CD4-positive, alpha-beta T cell (primary cell): ENCODE data around the gene ARPC3. TPM values are rescaled to one million over a fixed set of nuclear protein-coding genes. Genes with fewer than 3 reads are reported as not detected.

ENCODE experiments used
- ATAC-seq: fragments of 200-7000 bp; cut with Tn5 transposase; one replicate; pipeline ENCODE4 v1.10.0; 2022; ENCODE audit warnings: mild to moderate bottlenecking; ENCODE audit not compliant: poor library complexity
- CTCF ChIA-PET: fragments of 350-600 bp; sonication (Branson Sonifier 250); formaldehyde crosslinking; loops from one replicate; lab custom pipeline; 2021; ENCODE audit warnings: antibody characterized with exemption, inconsistent platforms; lab: Charles Lee
- POLR2A ChIA-PET: fragments of 350-600 bp; sonication (Branson Sonifier 250); formaldehyde crosslinking; loops from one replicate; lab custom pipeline; 2021; ENCODE audit warnings: antibody characterized with exemption, inconsistent platforms; lab: Charles Lee
- DNase-seq, 14 experiments: peaks; one replicate each; pipeline ENCODE4 v3.0.0-alpha.2; 2013 to 2020; ENCODE audit warnings: mixed read lengths in 2 of 14
- H3K27ac ChIP-seq, 2 donors: one replicate each; pipeline versions ENCODE4 v1.5.1 to v1.7.0; 2013; ENCODE audit warnings: low read length in 2 of 2, low read depth in 1 of 2, mild to moderate bottlenecking in 1 of 2
- H3K27me3 ChIP-seq, 2 experiments: 1 replicate in 1 of 2; 2 replicates in 1 of 2; pipeline versions ENCODE4 v1.6.1 to v1.7.0; 2013; ENCODE audit warnings: low read length in 2 of 2, control low read depth in 1 of 2, mild to moderate bottlenecking in 1 of 2, moderate library complexity in 1 of 2; ENCODE audit not compliant: insufficient read depth in 2 of 2, control insufficient read depth in 1 of 2
- H3K36me3 ChIP-seq: one replicate; pipeline ENCODE4 v1.6.1; 2013; ENCODE audit warnings: low read length, control low read depth; ENCODE audit not compliant: insufficient read depth
- H3K4me1 ChIP-seq: one replicate; pipeline ENCODE4 v1.6.1; 2013; ENCODE audit warnings: low read length, control low read depth; ENCODE audit not compliant: insufficient read depth
- H3K4me3 ChIP-seq: one replicate; pipeline ENCODE4 v1.5.1; 2013; ENCODE audit warnings: mild to moderate bottlenecking, low read length, moderate library complexity
- H3K9me3 ChIP-seq, 2 experiments: 1 replicate in 1 of 2; 2 replicates in 1 of 2; pipeline versions ENCODE4 v1.6.1 to v1.7.0; 2013; ENCODE audit warnings: low read length in 2 of 2, mild to moderate bottlenecking in 2 of 2, control low read depth in 1 of 2, moderate library complexity in 1 of 2; ENCODE audit not compliant: control insufficient read depth in 1 of 2, insufficient read depth in 1 of 2
- H3K27ac Mint-ChIP-seq: one replicate; pipeline ENCODE4 v1.8.0; 2020; ENCODE audit warnings: mixed read lengths
- H3K27me3 Mint-ChIP-seq: one replicate; pipeline ENCODE4 v1.8.0; 2021; ENCODE audit warnings: mixed read lengths
- H3K36me3 Mint-ChIP-seq: one replicate; pipeline ENCODE4 v1.8.0; 2021; ENCODE audit warnings: low read depth, mixed read lengths
- H3K4me1 Mint-ChIP-seq: one replicate; pipeline ENCODE4 v1.8.0; 2021; ENCODE audit warnings: low read depth, mixed read lengths
- H3K4me3 Mint-ChIP-seq: one replicate; pipeline ENCODE4 v1.8.0; 2020; ENCODE audit warnings: mild to moderate bottlenecking, mixed read lengths
- H3K9me3 Mint-ChIP-seq: one replicate; pipeline ENCODE4 v1.8.0; 2020; ENCODE audit warnings: mixed read lengths
- CTCF ChIP-seq: fragments of 200-600 bp; IDR thresholded peaks from one replicate; pipeline ENCODE4 v1.8.0; 2022; ENCODE audit warnings: antibody characterized with exemption, mild to moderate bottlenecking
- intact Hi-C, 2 experiments: fragments of 100-400 bp; cut with DNase I in 1 of 2; cut with micrococcal nuclease in 1 of 2; formaldehyde crosslinking; loops; one replicate each; pipeline versions ENCODE4 v1.15.1 to v1.9.0; 2023 to 2025; cut with DNase I, micrococcal nuclease
- total RNA-seq, 174 experiments: library from RNA in 2 of 174; stranded (reverse) in 2 of 174; gene quantifications; one replicate each; pipeline ENCODE4 v1.2.3 and lab custom pipeline; 2021 to 2026

ARPC3 gene
- total RNA-seq, 2 experiments from 2014 or later: 120 to 124 TPM

- TF ChIP-seq CTCF: no peak
- ATAC-seq (no peak), DNase-seq (no peak)
- POLR2A ChIA-PET: interaction anchor here (2.8 kb wide), 1 partner anchor 15 kb away, joined by 14 read pairs; the partner anchor contains the start of genes FAM216A and GPN3
- no peaks in the 10 kb centered on the region for H3K27me3 Mint-ChIP-seq
- CTCF ChIA-PET: interaction anchor here (1.1 to 7.1 kb wide), 3 partner anchors 9 to 22 kb away, joined by 3 to 98 read pairs (median 6); partner anchors contain the start of genes FAM216A and GPN3
- intact Hi-C loops: loop anchor here in 1 of 2 experiments (5.0 kb wide), 5 partner anchors 99 to 976 kb away; partner anchors contain the start of genes KCTD10, PPP1CC and UBE3B
- H3K36me3 ChIP-seq: peaks cover 24% of the 10 kb centered on the region
- no peak overlapping the region for H3K4me3 ChIP-seq
- peaks cover 49% of the 10 kb centered on the region for H3K36me3 Mint-ChIP-seq
- no peak overlapping the region for H3K4me3 Mint-ChIP-seq
- no peak overlapping the region for H3K27ac Mint-ChIP-seq
- peaks cover 16% of the 10 kb centered on the region for H3K4me1 ChIP-seq
- H3K9me3 ChIP-seq: no peaks in the 10 kb centered on the region
- H3K27ac ChIP-seq: no peak overlapping the region
- no peaks in the 10 kb centered on the region for H3K27me3 ChIP-seq
- H3K4me1 Mint-ChIP-seq: peaks cover 22% of the 10 kb centered on the region
- no peaks in the 10 kb centered on the region for H3K9me3 Mint-ChIP-seq
Measured at GRCh38 chr12:110453569-110454296, 3.6 kb upstream of the ARPC3 start.

DNA sequence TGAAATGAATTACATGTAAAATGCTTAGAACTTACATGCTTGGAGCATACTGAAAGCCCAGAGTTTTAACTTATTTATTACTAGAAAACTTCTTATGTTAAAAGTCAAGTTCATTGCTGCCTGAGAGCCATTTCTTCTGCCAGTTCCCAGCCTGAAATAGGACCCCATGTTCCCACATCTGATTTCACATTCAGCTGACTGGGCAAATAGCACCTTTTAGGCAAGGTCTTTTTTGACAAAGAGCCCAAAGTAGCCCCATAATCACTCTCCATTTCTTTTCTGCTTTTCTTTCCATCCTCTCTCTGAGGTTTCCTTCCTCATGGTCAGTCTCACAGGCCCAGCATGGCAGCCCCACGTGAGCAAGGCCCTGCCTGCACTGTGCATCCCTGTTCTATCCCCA is 1.1 kb upstream of the ARPC3 start:
- H3K27ac Mint-ChIP-seq: peak overlapping the region; percentile 96
- no peak overlapping the region for H3K4me3 ChIP-seq
- DNase-seq (no peak), ATAC-seq (no peak)
- H3K27ac ChIP-seq: no peak overlapping the region
- TF ChIP-seq CTCF: no peak
- H3K36me3 Mint-ChIP-seq: peaks cover 51% of the 10 kb centered on the region
- H3K4me3 Mint-ChIP-seq: peak overlapping the region; percentile 90
- H3K9me3 Mint-ChIP-seq: no peaks in the 10 kb centered on the region
- no peaks in the 10 kb centered on the region for H3K27me3 Mint-ChIP-seq
- peaks cover 21% of the 10 kb centered on the region for H3K36me3 ChIP-seq
- intact Hi-C loops: loop anchor here (1.0 to 5.0 kb wide), 9 partner anchors 15 to 974 kb away; partner anchors contain the start of genes KCTD10 (in 1 of the 2), PPP1CC (in 1 of the 2), RAD9B (in 1 of the 2) and UBE3B (in 1 of the 2)
- ChIA-PET CTCF (interaction anchor here (2.3 to 7.1 kb wide), 5 partner anchors 17 to 162 kb away, joined by 15 to 98 read pairs (median 22); partner anchors contain the start of genes FAM216A, GPN3, RAD9B and TCTN1), POLR2A (interaction anchor here (1.7 to 4.4 kb wide), 4 partner anchors 17 to 162 kb away, joined by 6 to 117 read pairs (median 12); partner anchors contain the start of genes FAM216A, GPN3, RAD9B and TCTN1)
- no peaks in the 10 kb centered on the region for H3K27me3 ChIP-seq
- H3K4me1 ChIP-seq: peaks cover 32% of the 10 kb centered on the region
- no peaks in the 10 kb centered on the region for H3K9me3 ChIP-seq
- H3K4me1 Mint-ChIP-seq: peaks cover 40% of the 10 kb centered on the region

DNA sequence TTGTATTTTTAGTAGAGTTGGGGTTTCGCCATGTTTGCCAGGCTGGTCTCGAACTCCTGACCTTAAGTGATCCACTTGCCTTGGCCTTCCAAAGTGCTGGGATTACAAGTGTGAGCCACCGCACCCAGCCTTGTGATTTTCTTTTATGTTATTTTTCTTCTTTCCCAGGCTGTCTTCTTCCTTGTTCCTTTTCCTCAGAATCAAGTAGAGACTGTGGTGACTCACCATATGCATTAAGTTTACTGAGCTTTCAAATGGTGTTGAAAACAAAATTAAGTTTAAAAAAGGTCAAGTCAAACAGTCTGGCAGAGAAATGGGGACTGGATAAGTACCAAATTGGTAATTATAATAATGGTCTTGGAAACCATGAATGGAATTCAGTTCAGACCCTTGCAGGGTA is 5.7 kb downstream of the ARPC3 start:
- DNase-seq (no peak), ATAC-seq (no peak)
- ChIA-PET CTCF (no interaction called here), POLR2A (no interaction called here)
- Mint-ChIP-seq H3K4me3 (no peak overlapping the region), H3K9me3 (no peaks in the 10 kb centered on the region), H3K27me3 (no peaks in the 10 kb centered on the region), H3K4me1 (peaks cover 37% of the 10 kb centered on the region), H3K27ac (peak overlapping the region; percentile 53), H3K36me3 (peaks cover 53% of the 10 kb centered on the region)
- Histone ChIP-seq H3K4me3 (no peak overlapping the region), H3K36me3 (peaks cover 62% of the 10 kb centered on the region), H3K4me1 (peaks cover 32% of the 10 kb centered on the region), H3K9me3 (no peaks in the 10 kb centered on the region), H3K27ac (no peak overlapping the region), H3K27me3 (no peaks in the 10 kb centered on the region)
- intact Hi-C loops: no loop called here
- TF ChIP-seq CTCF: no peak
